GM12892 (cell line): ENCODE data around the gene BSCL2. TPM values are rescaled to one million over a fixed set of nuclear protein-coding genes. Genes with fewer than 3 reads are reported as not detected.
"Not testable (repeated sequence)": the region's sequence is repeated elsewhere in the genome, so short reads cannot be mapped to it uniquely, and the experiment has no call there.

Experiments used
- DNase-seq: peaks from one replicate; pipeline ENCODE4 v3.0.0; 2011; ENCODE audit not compliant: insufficient read length
- FAIRE-seq: peaks from 2 replicates; lab custom pipeline; 2011; peaks lifted over from hg19 to GRCh38; lab: Jason Lieb, UNC
- POLR2A ChIP-seq: IDR thresholded peaks from 2 replicates; pipeline ENCODE4 v1.6.1; 2011; ENCODE audit warnings: low read depth, low read length, control low read depth
- POLR2AphosphoS5 ChIP-seq: IDR thresholded peaks from 2 replicates; pipeline ENCODE4 v1.6.1; 2011; ENCODE audit warnings: low read depth, low read length, control low read depth
- TAF1 ChIP-seq: IDR thresholded peaks from 2 replicates; pipeline ENCODE4 v1.6.1; 2011; ENCODE audit warnings: low read depth, mild to moderate bottlenecking, control low read depth, low read length, borderline replicate concordance
- polyA plus RNA-seq: library from polyadenylated mRNA; unstranded; fragments of >200 nt; gene quantifications from one replicate; pipeline ENCODE4 v1.2.1, GENCODE V29; 2012; ENCODE audit warnings: missing spikeins, inconsistent platforms; ENCODE audit not compliant: missing spikeins

BSCL2 gene
- polyA plus RNA-seq: 28.5 TPM

GRCh38 chr11:62707277-62707861 is at the start of gene BSCL2, which contains the start of gene GNG3:
BSCL2 (minus strand) TSS chr11:62707424; CDS start chr11:62707195, 229 bp downstream.
GNG3 (plus strand) TSS chr11:62707676; CDS start chr11:62708296, 620 bp downstream.
- FAIRE-seq (no peak), DNase-seq (no peak)
- TF ChIP-seq TAF1 (no peak), POLR2A (no peak)

GRCh38 chr11:62755086-62755615 is 47.9 kb upstream of the BSCL2 start:
- no peak for DNase-seq
- no peak for FAIRE-seq

GRCh38 chr11:62753736-62754603 is 46.7 kb upstream of the BSCL2 start, which contains the start of gene ZBTB3:
ZBTB3 (minus strand) TSS chr11:62754160; CDS start chr11:62753664, 496 bp downstream.
- peak; percentile 89 for TF ChIP-seq POLR2A
- peak; percentile 55; the same call in 1 of the 2 replicates for TF ChIP-seq TAF1
- peak; percentile 95 for TF ChIP-seq POLR2AphosphoS5
- FAIRE-seq (peak; percentile 100), DNase-seq (peak; percentile 95)

More at GRCh38 chr11:62755086-62755615, 47.9 kb upstream of the BSCL2 start:
- no peak for TF ChIP-seq TAF1
- TF ChIP-seq POLR2A: no peak
- TF ChIP-seq POLR2AphosphoS5: no peak

DNA sequence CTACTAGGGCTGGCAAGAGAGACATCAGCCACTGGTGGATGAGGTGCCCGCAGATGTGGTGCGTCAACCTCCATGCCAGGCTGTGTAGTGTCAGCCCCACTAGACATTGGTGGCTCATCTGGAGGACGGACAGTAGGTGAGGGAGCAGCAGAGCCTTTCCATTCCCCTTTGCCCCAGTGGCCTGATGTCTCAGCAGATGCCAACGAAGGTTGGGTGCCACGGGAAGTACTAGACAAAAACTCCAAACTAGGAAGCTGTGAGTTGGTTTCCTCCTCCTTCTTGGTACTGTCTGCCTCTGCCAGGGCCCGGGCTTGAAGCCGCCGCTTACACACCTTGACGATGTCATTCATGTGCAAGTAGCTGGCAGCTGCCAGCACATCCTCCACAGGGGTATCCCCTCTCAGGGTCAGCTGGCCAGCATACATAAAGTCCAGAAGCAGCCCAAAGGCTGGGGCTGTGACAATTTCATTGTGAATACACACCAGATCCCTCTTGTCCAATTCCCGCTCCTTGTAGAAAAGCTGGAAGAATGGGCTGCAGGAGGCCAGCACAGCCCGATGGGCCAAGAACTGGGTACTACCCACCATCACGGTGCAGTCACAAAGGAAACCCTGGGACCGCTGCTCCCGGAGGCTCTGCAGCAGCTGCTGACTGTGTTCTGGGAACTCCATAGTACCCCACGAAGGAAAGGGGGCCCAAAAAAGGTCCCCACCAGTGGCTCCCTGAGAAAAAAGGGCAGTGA is 45.9 kb upstream of the BSCL2 start:
- no peak for FAIRE-seq
- no peak for TF ChIP-seq POLR2AphosphoS5
- no peak for TF ChIP-seq TAF1
- no peak for TF ChIP-seq POLR2A
- no peak for DNase-seq

GRCh38 chr11:62752177-62752785 is 45.1 kb upstream of the BSCL2 start:
- no peak for FAIRE-seq
- TF ChIP-seq POLR2A (no peak), TAF1 (no peak), POLR2AphosphoS5 (no peak)
- no peak for DNase-seq

DNA sequence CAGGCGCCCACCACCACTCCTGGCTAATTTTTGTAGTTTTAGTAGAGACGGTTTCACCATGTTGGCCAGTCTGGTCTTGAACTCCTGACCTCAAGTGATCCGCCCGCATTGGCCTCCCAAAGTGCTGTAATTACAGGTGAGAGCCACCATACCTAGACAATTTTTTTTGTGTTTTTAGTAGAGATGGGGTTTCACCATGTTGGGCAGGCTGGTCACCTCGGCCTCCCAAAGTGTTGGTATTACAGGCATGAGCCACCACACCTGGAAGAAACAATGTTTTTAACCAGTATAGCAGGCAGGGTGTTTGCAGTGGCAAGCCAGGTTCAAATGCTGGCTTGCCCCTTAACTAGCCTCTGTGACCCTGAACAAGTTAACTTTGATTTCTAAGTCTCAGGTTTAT is 42.7 kb upstream of the BSCL2 start:
- FAIRE-seq, DNase-seq: not testable (repeated sequence)

- DNase-seq (no peak), FAIRE-seq (no peak)
Observed at GRCh38 chr11:62747475-62748160, 40.4 kb upstream of the BSCL2 start.

GRCh38 chr11:62737196-62737595 is 30.0 kb upstream of the BSCL2 start:
- TF ChIP-seq POLR2AphosphoS5 (no peak), POLR2A (no peak), TAF1 (no peak)
- no peak for FAIRE-seq
- DNase-seq: no peak

More at GRCh38 chr11:62747475-62748160, 40.4 kb upstream of the BSCL2 start:
- TF ChIP-seq TAF1 (no peak), POLR2A (no peak), POLR2AphosphoS5 (no peak)

DNA sequence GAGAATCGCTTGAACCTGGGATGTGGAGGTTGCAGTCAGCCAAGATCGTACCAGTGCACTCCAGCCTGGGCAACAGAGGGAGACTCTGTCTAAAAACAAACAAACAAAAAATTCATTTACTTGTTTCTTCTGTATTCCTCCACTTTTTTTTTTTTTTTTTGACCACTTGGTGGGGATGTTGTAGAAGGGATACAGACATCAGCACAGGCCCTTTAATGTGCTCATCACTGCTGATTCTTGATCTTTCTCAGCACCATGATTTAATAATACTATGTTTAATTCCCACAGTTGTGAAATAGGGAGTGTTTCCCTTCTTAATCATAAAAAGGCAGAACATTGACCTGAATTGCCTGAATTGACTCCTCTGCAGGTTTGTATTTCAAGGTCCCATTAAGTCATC is 25.6 kb upstream of the BSCL2 start:
- FAIRE-seq (no peak), DNase-seq (no peak)
- TF ChIP-seq POLR2A (no peak), POLR2AphosphoS5 (no peak), TAF1 (no peak)

- FAIRE-seq, DNase-seq: not testable (repeated sequence)
Observed at GRCh38 chr11:62730076-62730475, 22.9 kb upstream of the BSCL2 start.
